GM19035 (cell line): ENCODE measurements around the gene MRPS25.
"Not testable (repeated sequence)": the region's sequence is repeated elsewhere in the genome, so short reads cannot be mapped to it uniquely, and the experiment has no call there.

ENCODE experiments used
- ATAC-seq: cut with Tn5 transposase; IDR thresholded peaks from one replicate; pipeline ENCODE4 v1.9.1; 2021; ENCODE audit not compliant: unreplicated experiment

Gene MRPS25

DNA sequence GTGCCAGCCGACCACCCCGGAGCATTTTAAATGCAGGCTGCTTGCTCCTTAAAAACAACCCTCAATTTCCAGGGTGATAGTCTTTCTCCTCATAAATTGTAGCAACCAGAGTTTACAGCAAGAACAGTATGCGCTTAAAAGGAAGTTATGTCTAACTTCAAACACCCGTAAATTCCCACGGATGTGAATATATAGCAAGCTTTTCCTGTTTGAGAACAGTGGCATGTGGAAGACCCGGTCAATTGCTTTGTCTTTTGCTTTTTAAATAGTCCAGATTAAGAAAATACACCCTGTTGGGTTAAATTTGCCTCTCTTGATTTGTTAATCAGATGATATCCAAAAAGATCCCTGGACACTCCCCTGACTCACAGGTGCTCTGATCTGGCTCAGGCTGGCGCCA, 20.8 kb downstream of the MRPS25 start:
- no peak for ATAC-seq

DNA sequence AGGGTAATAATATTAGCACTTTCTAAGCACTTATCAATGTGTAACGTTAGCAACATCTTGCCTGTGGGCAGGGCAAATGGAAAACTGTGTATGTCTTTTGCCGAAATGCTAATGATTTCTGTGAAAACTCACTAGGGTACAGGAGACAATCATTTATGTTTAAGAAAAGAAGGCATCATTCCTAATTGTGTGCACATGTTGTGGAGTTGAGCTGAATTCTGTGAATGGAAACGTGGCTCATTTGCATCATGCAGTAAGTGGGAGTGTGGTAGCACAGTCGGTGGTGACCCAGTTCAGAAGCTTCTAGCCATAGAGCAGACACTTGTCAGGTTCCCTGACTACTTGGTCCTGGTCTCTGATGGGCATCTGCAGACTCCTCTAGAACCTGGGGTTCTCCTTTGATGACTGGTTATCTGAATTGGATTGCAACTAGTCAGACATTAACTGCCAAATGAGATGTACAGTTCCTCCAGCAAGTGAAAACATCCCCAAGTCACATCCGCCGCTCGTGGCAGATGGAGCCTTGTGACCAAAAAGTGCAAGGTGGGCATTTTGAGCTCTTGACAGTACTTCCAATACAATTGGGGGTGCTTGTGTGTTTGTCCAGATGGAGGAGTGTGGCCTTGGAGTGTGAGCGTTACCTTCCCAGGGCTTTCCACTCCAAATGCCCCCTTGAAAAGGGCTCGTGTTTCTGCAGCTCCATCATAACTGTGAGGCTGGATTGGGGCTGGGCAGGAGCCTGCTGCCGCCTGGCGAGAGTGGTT, 21.5 kb downstream of the MRPS25 start:
- ATAC-seq, result no peak

DNA sequence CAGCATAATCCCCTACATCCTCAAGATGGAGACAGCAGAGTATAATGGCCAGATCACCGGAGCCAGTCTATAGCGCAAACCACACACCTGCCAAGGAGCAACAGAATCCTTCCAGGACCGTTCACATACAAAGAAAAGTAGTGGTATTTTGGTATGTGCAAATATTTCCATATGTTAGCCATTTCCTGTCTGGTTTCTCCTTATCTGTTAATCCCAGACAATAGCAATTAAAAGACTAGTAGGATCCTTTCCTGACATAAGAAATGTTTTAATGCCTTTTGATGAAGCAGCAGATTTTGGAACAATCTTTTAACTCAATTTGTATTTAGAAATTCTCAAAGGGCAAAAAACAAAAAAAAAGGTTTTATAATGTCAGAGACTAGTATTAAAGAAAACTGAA, 22.2 kb downstream of the MRPS25 start:
- ATAC-seq, result no peak

DNA sequence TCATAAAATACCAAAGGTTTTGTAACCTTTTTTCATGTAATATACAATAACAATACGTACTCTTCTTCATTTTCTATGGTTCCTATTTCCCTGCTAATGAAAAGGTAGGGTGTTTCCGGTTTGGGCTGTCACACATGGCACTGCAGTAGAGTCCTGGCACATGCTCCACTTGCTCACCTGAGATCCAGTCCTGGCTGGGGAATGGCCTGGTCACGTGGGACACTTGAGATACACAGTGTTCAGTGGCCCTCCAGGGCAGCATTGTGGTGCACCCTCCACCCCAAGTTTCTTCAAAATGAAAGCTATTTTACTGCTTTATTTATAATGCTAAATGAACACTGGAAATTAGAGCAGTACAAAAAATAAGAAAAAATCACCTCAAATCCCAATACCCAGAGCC, 23.2 kb downstream of the MRPS25 start:
- ATAC-seq, result no peak

DNA sequence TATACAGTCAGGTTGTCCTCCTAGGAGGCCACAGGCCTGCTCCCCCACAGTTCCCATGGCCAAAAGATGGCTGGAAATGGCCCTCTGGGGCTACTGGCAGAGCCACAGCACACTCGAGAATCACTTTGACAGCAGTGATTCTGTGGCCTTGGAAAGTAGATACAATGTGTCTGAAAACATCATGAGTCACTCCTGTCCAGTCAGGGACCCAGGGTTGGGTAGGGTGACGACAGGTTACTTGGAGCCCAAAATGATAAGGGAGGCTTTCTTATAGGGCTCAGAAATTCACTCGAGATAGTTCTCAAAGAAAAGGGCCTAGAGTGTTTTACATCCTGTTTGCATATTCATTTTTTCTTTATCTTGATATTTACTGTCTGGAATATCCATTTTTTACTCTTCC, 24.3 kb downstream of the MRPS25 start:
- ATAC-seq, result no peak

DNA sequence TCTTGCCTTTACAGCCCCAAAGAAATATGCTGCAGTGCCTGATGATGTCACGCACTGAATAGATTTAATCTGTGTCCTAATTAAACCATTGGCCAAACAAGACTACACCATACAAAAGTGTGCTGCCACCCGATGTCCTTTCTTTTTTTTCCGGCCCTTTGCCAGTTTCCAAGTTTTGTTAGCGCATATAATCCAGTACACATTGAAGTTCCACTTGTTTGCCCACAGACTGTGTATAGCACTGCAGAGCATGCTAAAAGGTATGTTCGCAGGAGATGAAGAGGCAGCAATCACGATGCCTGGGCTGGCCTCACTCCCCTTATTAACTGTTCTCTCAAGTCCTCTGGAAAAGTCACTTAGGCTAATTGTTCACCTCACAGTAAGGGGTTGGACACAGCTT, 26.8 kb downstream of the MRPS25 start:
- ATAC-seq, result no peak

DNA sequence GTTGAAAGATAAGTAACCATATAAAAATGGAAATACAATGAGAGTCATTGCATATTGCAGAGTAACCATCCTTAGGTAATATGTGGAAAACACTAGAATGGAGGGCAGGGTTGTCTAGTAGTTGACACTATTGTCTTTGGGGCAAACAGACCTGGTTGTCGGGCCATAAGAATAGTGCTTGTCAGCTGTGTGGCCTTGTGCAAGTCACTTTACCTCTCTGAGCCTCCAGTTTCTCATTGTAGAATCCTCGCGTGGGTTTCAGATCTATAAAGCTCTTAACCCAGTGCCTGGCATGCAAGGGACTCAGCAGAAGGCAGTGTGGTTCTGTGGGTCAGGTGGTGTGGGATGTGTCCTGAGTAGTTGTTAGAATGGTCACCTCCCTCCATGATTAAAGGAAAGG, 32.0 kb downstream of the MRPS25 start:
- ATAC-seq, result no peak

DNA sequence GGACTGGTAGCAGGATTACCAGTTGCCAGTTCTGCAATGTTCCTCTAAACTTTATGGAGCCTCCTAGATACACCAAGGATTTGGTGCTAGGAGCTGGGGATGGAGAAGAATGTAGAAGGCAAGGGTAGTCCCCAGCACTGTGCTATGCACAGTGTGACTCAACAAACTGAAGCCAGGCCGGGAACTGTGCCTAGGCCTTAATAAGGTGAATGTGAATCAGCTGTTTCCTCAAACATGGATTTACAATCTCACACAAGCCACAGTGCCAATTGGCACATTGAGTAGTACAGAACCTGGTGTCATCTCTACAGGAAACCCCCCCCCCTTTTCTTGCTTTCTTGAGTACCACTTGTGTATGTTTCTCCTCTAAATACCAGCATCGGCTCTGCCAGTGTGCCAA, 32.5 kb downstream of the MRPS25 start:
- ATAC-seq, result no peak

DNA sequence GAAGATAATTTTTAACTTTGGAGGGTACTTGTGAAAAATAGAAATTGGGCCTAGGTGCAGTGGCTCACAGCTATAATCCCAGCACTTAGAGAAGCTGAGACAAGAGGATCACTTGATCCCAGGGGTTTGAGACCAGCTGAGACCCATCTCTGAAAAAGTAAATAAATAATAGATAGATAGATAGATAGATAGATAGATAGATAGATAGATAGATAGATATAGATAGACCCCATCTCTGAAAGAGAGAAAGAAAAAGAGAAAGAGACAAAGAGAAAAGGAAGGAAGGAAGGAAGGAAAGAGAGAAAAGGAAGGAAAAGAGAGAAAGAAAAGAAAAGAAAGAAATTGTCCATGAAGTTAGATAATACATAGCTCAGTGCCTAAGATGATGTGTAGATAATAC, 35.5 kb downstream of the MRPS25 start:
- ATAC-seq, result no peak

DNA sequence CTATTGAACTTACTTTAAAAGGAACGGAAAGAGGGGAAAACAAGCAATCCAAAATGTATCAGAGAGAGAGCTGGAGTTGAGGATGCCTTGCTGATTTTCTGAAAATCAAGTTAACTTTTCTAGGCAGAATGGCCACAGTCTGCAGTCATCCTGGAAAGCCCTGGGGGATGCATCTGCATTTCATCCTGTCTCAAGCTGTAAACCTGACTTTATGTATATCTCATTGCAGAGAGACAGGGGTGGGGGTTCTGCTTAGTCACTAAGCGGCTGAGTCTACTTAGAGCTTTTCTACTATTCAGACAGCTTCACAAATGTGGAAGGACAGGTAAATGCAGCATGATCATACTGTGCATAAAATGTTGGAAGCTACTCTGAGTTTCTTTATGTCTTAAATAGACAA, 41.4 kb downstream of the MRPS25 start:
- ATAC-seq, result no peak

DNA sequence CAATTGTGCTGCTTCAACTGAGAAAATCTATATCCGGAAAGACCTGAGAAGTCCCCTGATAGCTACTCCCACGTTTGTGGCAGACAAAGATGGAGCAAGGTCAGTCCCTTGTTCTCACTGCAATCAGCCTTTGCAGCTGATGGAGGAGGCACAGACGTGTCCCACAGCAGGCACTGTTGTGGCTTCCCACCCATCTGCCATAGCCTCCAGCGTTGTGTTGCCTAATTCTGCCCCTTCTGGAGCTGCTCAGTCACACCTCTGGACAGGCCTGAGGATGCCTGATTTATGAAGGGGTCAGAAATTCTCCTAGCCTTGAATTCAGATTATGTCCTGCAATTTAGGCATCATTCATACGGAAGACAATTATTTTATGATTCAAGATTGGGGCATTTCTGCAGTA, 41.9 kb downstream of the MRPS25 start:
- no peak for ATAC-seq

DNA sequence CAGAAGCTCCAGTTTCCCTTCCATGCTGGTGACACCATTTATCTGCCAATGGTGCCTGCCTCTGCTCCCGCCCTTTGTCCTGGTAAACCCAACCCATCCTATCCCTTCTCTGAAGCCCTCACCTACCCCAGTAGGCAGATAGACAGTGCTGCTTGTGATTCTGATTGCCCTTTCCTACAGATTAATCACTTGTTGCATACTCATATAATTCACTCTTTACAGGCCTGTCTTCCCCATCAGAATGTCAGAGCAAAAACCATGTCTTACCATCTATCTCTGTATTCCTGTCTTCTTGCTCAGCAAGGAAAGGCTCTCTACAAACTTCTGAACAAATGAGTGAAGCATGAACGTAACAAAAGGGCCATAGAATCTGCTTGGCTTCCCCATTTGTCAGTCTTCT, 47.9 kb downstream of the MRPS25 start:
- ATAC-seq, result no peak

DNA sequence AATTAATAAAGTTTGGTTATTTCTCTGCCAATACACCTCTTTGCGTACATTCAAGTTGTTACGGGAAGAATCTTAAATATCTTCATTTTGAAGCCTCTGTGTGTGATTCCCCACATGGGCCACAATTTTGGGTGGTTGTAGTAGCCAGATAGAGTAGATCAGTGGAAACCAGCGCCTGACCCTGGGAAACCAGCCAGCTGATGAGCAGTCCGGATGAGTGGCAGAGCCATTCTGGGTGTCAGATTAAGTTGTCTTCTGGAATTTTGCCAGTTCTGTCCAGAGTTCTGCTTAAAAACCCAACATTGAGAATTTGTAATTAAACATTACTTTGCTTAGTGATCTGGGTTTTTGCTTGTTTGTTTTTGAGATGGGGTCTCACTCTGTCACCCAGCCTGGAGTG, 49.7 kb downstream of the MRPS25 start:
- ATAC-seq, result no peak

DNA sequence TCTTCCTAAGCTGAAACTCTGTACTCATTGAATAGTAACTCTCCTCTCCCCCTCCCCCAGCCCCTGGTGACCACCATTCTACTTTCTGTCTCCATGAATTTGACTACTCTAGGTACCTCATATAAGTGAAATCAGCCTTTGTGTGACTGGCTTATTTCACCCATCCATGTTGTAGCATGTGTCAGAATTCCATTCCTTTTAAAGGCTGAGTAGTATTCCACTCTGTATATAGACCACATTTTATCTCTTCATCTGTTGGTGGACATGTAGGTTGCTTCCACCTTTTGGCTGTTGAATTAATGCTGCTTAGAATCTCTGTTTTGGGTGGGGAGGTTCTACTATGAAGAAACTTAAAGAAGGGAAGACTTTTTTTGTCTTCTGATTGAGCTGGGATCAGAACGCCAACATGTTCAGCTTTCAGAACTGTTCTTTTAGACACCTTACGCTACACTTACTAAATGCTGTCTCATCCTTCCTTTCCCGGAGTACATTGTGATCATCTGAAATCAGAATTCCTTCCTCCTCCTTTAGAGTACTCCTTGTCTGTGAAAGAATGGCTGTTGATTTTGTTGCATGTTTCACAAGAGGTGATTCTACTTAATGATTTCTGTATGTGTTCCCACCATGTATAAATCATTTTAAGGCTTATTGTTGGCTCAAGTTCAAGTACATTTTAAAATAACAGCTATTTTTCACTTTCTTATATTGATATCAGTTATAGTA, 50.3 kb downstream of the MRPS25 start:
- ATAC-seq, result no peak

DNA sequence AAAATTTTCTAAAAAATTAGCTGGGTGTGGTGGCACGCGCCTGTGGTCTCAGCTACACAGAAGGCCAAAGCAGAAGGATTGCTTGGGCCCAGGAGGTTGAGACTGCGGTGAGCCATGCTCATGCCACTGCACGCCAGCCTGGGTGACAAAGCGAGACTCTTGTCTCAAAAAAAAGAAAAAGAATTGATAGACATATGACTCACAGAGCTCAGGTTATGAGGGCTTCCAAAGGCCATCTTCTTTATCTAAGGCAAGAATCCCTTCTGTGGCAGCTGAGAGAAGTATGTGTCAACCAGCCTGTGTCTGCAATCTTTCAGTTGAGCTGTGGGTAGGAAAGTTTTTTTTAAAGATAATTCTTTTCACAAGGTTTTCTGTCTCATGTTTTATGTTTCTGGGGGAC, 53.9 kb downstream of the MRPS25 start:
- ATAC-seq, result no peak

DNA sequence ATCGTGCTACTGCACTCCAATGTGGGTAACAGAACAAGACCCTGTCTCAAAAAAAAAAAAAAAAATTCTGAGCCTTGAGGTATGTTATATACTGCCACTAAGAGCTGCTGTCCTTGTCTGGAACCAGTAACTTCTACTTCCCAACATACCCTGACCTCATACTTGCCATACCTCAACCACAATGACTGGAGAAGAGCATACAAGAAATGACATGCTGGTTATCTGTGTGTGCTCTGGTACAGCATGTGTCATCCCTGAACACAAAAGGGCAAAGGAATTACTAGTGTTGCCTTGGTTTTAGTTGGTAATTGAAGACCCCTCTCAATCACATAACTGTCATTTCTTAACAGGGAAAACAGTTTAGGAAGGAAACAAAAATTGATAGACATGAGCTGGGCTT, 54.5 kb downstream of the MRPS25 start:
- no peak for ATAC-seq

DNA sequence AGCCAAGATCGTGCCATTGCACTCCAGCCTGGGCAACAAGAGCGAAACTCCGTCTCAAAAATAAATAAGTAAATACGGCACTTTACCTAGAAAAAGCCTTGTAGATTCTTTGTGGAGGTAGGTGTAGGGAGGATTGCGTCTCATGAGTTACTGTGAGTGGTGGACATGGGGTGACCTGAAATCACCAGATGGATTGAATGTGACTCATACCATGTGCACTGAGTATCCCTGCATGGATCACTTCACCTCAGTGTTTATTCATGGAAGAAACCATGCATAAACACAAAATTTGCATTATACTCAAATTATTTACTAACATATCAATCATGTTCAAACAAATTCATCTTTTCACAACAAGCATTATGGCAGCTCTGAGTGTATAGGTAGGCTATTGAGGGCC, 55.9 kb downstream of the MRPS25 start:
- no peak for ATAC-seq

DNA sequence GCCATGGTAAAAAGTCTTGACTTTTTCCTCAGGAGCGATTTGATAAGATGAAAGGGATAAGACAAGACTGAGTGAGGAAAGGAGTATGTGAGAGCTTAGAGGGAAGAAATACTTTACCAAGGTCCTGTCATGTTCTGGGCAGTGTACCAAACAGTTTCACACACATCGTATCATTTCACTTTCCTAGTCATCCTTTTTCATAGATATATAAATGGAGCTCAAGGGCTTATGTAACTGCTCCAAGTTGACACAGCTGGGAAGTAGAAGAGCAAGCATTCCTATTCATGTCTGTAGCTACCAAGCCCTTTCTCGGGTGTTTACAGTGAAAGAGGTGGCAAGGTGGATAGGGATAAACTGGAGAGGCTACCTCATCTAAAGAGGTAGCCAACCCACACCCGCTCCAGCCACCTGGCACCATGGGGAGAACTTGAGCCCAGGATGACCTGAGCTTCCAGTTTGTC, 57.4 kb downstream of the MRPS25 start:
- no peak for ATAC-seq

DNA sequence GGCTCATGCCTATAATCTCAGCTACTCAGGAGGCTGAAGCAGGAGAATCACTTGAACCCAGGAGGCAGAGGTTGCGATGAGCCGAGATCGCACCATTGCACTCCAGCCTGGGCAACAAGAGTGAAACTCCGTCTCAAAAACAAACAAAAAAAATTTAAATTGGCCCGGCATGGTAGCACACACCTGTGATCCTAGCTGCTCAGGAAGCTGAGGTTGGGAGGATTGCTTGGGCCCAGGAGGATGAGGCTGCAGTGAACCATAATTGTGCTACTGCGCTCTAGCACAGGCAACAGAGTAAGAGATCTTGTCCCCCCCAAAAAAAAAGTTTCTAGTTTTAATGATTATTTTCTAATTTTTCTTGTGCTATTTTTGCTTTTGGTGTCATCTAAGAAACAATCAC, 65.9 kb downstream of the MRPS25 start:
- ATAC-seq, result not testable (repeated sequence)
